Mesenchymal stem cell (in vitro differentiated cells and primary cell): ENCODE results near the gene SKA1.
"Not testable (repeated sequence)": the region's sequence is repeated elsewhere in the genome, so short reads cannot be mapped to it uniquely, and the experiment has no call there.

Experiments used
- DNase-seq: peaks from one replicate; pipeline ENCODE4 v3.0.0-alpha.2; 2013
- H2AFZ ChIP-seq: one replicate; pipeline ENCODE4 v1.6.1; 2013; ENCODE audit warnings: low read depth, mild to moderate bottlenecking, control low read depth, inconsistent platforms, low read length, moderate library complexity
- H2AK5ac ChIP-seq: 2 replicates; pipeline ENCODE4 v1.6.1; 2013; ENCODE audit warnings: low read length, moderate library complexity, mild to moderate bottlenecking, inconsistent platforms; ENCODE audit not compliant: severe bottlenecking
- H2BK120ac ChIP-seq: one replicate; pipeline ENCODE4 v1.6.1; 2013; ENCODE audit warnings: low read depth, mild to moderate bottlenecking, inconsistent platforms, low read length, moderate library complexity
- H2BK12ac ChIP-seq, 2 experiments: one replicate each; pipeline ENCODE4 v1.6.1; 2013; ENCODE audit warnings: inconsistent platforms in 2 of 2, low read length in 2 of 2, mild to moderate bottlenecking in 2 of 2, moderate library complexity in 2 of 2, control low read depth in 1 of 2
- H2BK15ac ChIP-seq: one replicate; pipeline ENCODE4 v1.6.1; 2013; ENCODE audit warnings: mild to moderate bottlenecking, low read depth, inconsistent platforms; ENCODE audit not compliant: poor library complexity, severe bottlenecking
- H2BK5ac ChIP-seq: 2 replicates; pipeline ENCODE4 v1.6.1; 2013; ENCODE audit warnings: low read depth, mild to moderate bottlenecking, low read length, control low read depth, inconsistent platforms; ENCODE audit not compliant: poor library complexity, severe bottlenecking
- H3K14ac ChIP-seq, 2 experiments: one replicate each; pipeline ENCODE4 v1.6.1; 2013; ENCODE audit warnings: inconsistent platforms in 2 of 2, low read length in 2 of 2, control low read depth in 1 of 2, mild to moderate bottlenecking in 1 of 2, moderate library complexity in 1 of 2
- H3K18ac ChIP-seq, 2 experiments: one replicate each; pipeline ENCODE4 v1.6.1; 2013; ENCODE audit warnings: inconsistent platforms in 2 of 2, low read length in 2 of 2, control low read depth in 1 of 2, low read depth in 1 of 2, mild to moderate bottlenecking in 1 of 2
- H3K23ac ChIP-seq, 2 experiments: one replicate each; pipeline ENCODE4 v1.6.1; 2013; ENCODE audit warnings: inconsistent platforms in 2 of 2, low read length in 2 of 2, mild to moderate bottlenecking in 2 of 2, moderate library complexity in 2 of 2, control low read depth in 1 of 2
- H3K27ac ChIP-seq: 2 replicates; pipeline ENCODE4 v1.5.1; 2013; ENCODE audit warnings: mild to moderate bottlenecking, moderate library complexity, low read length, control low read depth, inconsistent platforms; ENCODE audit not compliant: poor library complexity, severe bottlenecking
- H3K27me3 ChIP-seq, 2 experiments: 2 replicates each; pipeline versions ENCODE4 v1.6.1 to v1.7.0; 2013; ENCODE audit warnings: low read length in 2 of 2, mild to moderate bottlenecking in 2 of 2, moderate library complexity in 2 of 2, control low read depth in 1 of 2, inconsistent platforms in 1 of 2; ENCODE audit not compliant: control insufficient read depth in 1 of 2, insufficient read depth in 1 of 2
- H3K36me3 ChIP-seq, 2 experiments: 2 replicates each; pipeline versions ENCODE4 v1.6.1 to v1.7.0; 2013; ENCODE audit warnings: low read length in 2 of 2, control low read depth in 1 of 2, inconsistent platforms in 1 of 2, low read depth in 1 of 2, mild to moderate bottlenecking in 1 of 2; ENCODE audit not compliant: insufficient read depth in 2 of 2, control insufficient read depth in 1 of 2
- H3K4ac ChIP-seq, 2 experiments: one replicate each; pipeline ENCODE4 v1.6.1; 2013; ENCODE audit warnings: inconsistent platforms in 2 of 2, low read length in 2 of 2, mild to moderate bottlenecking in 2 of 2, moderate library complexity in 2 of 2, control low read depth in 1 of 2, low read depth in 1 of 2
- H3K4me1 ChIP-seq: 2 replicates; pipeline ENCODE4 v1.6.1; 2013; ENCODE audit warnings: low read depth, low read length, control low read depth; ENCODE audit not compliant: control insufficient read depth, insufficient read depth
- H3K4me2 ChIP-seq: 2 replicates; pipeline ENCODE4 v1.6.1; 2013; ENCODE audit warnings: low read length, mild to moderate bottlenecking, inconsistent platforms; ENCODE audit not compliant: poor library complexity, severe bottlenecking
- H3K4me3 ChIP-seq, 2 experiments: 2 replicates each; pipeline versions ENCODE4 v1.5.1 to v1.7.0; 2013; ENCODE audit warnings: low read length in 2 of 2, mild to moderate bottlenecking in 2 of 2, control low read depth in 1 of 2, low read depth in 1 of 2; ENCODE audit not compliant: insufficient read depth in 1 of 2
- H3K79me1 ChIP-seq: replicated peaks from 2 replicates; pipeline ENCODE4 v1.6.1; 2013; ENCODE audit warnings: mild to moderate bottlenecking, control low read depth, low read length, inconsistent platforms; ENCODE audit not compliant: poor library complexity, severe bottlenecking
- H3K9ac ChIP-seq: 2 replicates; pipeline ENCODE4 v1.7.0; 2013; ENCODE audit warnings: mild to moderate bottlenecking, low read length, moderate library complexity
- H3K9me3 ChIP-seq: 2 replicates; pipeline ENCODE4 v1.7.0; 2013; ENCODE audit warnings: mild to moderate bottlenecking, low read length; ENCODE audit not compliant: control insufficient read depth
- H4K8ac ChIP-seq: one replicate; pipeline ENCODE4 v1.6.1; 2013; ENCODE audit warnings: inconsistent platforms, mild to moderate bottlenecking, low read length, moderate library complexity
- H4K91ac ChIP-seq: one replicate; pipeline ENCODE4 v1.6.1; 2013; ENCODE audit warnings: mild to moderate bottlenecking, low read length, inconsistent platforms
- WGBS: methylation state at CpG from one replicate; pipeline ENCODE4 v1.1.7; 2013; ENCODE audit warnings: mixed read lengths; 5-methylcytosine and 5-hydroxymethylcytosine counted together

The SKA1 gene

DNA sequence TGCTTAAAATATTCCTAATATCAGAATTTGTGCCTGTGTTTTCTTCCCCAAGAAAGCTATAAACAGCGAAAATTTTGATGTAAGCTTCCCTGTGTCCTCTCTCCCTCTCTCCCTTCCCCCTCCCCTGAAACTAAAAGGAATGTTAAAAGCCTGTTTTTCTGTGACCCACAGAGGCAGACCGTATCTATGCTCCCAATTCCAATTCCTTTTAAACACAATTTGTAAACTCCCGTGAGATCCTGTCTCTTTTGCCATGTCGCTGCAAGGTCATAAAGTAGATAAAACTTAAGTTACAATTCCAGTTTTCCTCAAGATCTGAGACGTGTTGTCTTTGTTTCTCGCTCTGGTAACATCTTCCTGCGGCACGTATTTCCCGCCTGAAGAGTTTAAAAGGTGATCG lies 23.3 kb downstream of the SKA1 start:
- WGBS, result 17% methylated on average over 10 of the region's 10 CpGs
- Histone ChIP-seq H3K14ac (no peak overlapping the region), H3K9me3 (no peaks in the 10 kb centered on the region), H3K18ac (no peak overlapping the region), H2AK5ac (no peak overlapping the region), H3K4ac (no peak overlapping the region), H3K4me1 (peaks cover 5% of the 10 kb centered on the region), H2BK12ac (no peak overlapping the region), H4K91ac (no peak overlapping the region), H4K8ac (no peak overlapping the region), H3K27ac (no peak overlapping the region), H3K23ac (no peak overlapping the region), H2BK5ac (no peak overlapping the region), H2AFZ (no peak overlapping the region), H3K9ac (no peak overlapping the region), H2BK15ac (no peak overlapping the region), H3K79me1 (no peaks in the 10 kb centered on the region), H3K4me3 (no peak overlapping the region), H3K4me2 (peak overlapping the region; percentile 38), H2BK120ac (no peak overlapping the region), H3K27me3 (peaks cover 3 to 34% of the 10 kb centered on the region in 2 experiments), H3K36me3 (no peaks in the 10 kb centered on the region)
- DNase-seq, result no peak

- Histone ChIP-seq H2BK15ac (no peak overlapping the region), H2BK5ac (no peak overlapping the region), H3K9me3 (no peaks in the 10 kb centered on the region), H3K23ac (no peak overlapping the region), H3K4me3 (no peak overlapping the region), H3K27ac (no peak overlapping the region), H3K79me1 (no peaks in the 10 kb centered on the region), H3K4me1 (peaks cover 5% of the 10 kb centered on the region), H4K8ac (no peak overlapping the region), H3K36me3 (no peaks in the 10 kb centered on the region), H2AK5ac (no peak overlapping the region), H4K91ac (no peak overlapping the region), H3K9ac (no peak overlapping the region), H3K27me3 (peaks cover 3 to 43% of the 10 kb centered on the region in 2 experiments), H2BK120ac (no peak overlapping the region), H3K18ac (no peak overlapping the region), H3K4me2 (no peak overlapping the region), H2BK12ac (no peak overlapping the region), H3K4ac (no peak overlapping the region), H3K14ac (no peak overlapping the region), H2AFZ (no peak overlapping the region)
- WGBS, result 47% methylated on average over 1 of the region's 1 CpG
- no peak for DNase-seq
Measured at GRCh38 chr18:50398947-50399346, 24.1 kb downstream of the SKA1 start.

DNA sequence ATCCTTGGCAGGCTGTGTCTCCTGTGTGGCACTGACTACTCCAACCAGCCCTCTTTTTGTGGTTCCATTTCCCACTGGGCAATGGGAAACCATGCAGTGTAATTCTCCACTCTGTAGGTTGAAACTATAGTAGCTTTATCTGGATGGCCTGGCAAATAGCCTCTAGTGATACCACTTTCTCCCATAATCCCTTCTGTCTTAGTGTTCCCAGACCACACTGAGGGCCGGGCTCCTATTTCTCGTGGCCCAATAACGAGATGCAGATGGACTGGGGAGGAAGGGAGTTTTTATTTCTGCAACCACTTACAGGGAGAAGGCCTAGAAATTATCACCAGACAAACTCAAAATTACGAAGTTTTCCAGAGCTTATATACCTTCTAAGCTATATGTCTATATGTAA lies 24.7 kb downstream of the SKA1 start:
- Histone ChIP-seq H3K9me3 (no peaks in the 10 kb centered on the region), H3K4me1 (peaks cover 5% of the 10 kb centered on the region), H3K4me3 (no peak overlapping the region), H2BK15ac (no peak overlapping the region), H2AK5ac (no peak overlapping the region), H2BK5ac (no peak overlapping the region), H3K9ac (no peak overlapping the region), H3K27me3 (peaks cover 3 to 49% of the 10 kb centered on the region in 2 experiments), H3K18ac (no peak overlapping the region), H2AFZ (no peak overlapping the region), H3K36me3 (no peaks in the 10 kb centered on the region), H3K27ac (no peak overlapping the region), H3K4me2 (no peak overlapping the region), H4K91ac (no peak overlapping the region), H2BK12ac (no peak overlapping the region), H3K79me1 (no peaks in the 10 kb centered on the region), H4K8ac (no peak overlapping the region), H3K23ac (no peak overlapping the region), H3K4ac (no peak overlapping the region), H3K14ac (no peak overlapping the region), H2BK120ac (no peak overlapping the region)
- no peak for DNase-seq
- no CpG with 5 or more reads among the region's 4 CpGs for WGBS

DNA sequence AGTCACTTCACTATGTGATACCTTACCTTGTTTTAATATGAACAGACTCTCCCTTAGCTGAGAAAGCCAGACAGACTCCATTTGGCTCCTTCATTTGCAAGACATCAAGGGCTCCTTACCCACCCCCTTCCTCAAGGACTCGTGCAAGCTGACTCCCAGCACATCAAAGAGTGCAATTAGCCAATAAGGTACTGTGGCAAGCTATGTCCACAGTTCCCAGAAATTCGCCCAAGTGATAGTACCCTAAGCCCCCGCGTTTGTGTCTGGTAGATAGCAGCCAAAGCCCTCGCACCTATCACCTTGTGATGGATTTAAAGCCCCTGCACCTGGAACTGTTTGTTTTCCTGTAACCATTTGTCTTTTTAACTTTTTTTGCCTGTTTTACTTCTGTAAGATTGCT lies 25.6 kb downstream of the SKA1 start:
- not testable (repeated sequence) for H2AK5ac ChIP-seq, H3K4ac ChIP-seq

More for the DNA sequence above, 25.6 kb downstream of the SKA1 start:
- H3K23ac ChIP-seq, H3K4me2 ChIP-seq, H2BK120ac ChIP-seq, H2BK15ac ChIP-seq, H3K9ac ChIP-seq, H3K14ac ChIP-seq, H3K27ac ChIP-seq, H3K79me1 ChIP-seq, DNase-seq, H2BK5ac ChIP-seq, H2BK12ac ChIP-seq, H2AFZ ChIP-seq, H3K36me3 ChIP-seq, H4K91ac ChIP-seq, H3K9me3 ChIP-seq, H4K8ac ChIP-seq, H3K18ac ChIP-seq, H3K4me1 ChIP-seq, H3K4me3 ChIP-seq: not testable (repeated sequence)
- H3K27me3 ChIP-seq, result peaks cover 3 to 58% of the 10 kb centered on the region in 2 experiments
- WGBS, result 42% methylated on average over 5 of the region's 5 CpGs
